NB4 (cell line): ENCODE measurements around the gene TXNL1.
A peak's percentile ranks its signal among the peaks of the same experiment; 100 is the strongest.

Experiments used
- DNase-seq: peaks from one replicate; pipeline ENCODE4 v3.0.0; 2010; ENCODE audit warnings: low read depth
- H3K4me3 ChIP-seq: one replicate; pipeline ENCODE4 v1.5.1; 2011; ENCODE audit warnings: mild to moderate bottlenecking, low read depth, low read length, moderate library complexity
- CTCF ChIP-seq: IDR thresholded peaks from one replicate; pipeline ENCODE4 v1.5.1; 2012; ENCODE audit warnings: low read depth, low read length
- MYC ChIP-seq: IDR thresholded peaks from 2 replicates; pipeline ENCODE4 v1.6.1; 2011; ENCODE audit warnings: low read depth, low read length
- POLR2A ChIP-seq: IDR thresholded peaks from 2 replicates; pipeline ENCODE4 v1.6.1; 2011; ENCODE audit warnings: mild to moderate bottlenecking; ENCODE audit not compliant: insufficient read length; ENCODE audit errors: extremely low read depth
- TF ChIP-seq, protein P1 (sequence below): IDR thresholded peaks from 2 replicates; pipeline ENCODE4 v1.6.1; 2011; ENCODE audit warnings: low read depth, low read length

TXNL1 gene

DNA sequence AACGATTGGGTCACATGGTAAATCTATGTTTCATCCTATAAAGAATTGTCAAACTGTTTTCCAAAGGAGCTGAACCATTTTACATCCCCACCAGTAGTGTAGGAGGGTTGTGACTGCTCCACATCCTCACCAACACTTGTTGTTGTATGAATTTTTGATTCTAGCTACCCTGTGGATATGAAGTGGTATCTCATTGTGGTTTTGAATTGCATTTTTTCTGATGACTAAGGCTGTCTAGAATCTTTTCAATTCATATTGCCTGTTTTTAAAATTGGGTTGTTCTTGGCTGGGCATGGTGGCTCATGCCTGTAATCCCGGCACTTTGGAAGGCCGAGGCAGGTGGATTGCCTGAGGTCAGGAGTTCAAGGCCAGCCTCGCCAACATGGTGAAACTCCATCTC, 44.5 kb downstream of the TXNL1 start:
- TF ChIP-seq POLR2A (no peak), CTCF (no peak), MYC (no peak)
- TF ChIP-seq, protein P1, sequence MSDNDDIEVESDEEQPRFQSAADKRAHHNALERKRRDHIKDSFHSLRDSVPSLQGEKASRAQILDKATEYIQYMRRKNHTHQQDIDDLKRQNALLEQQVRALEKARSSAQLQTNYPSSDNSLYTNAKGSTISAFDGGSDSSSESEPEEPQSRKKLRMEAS, result no peak
- no peak for DNase-seq
- no peak overlapping the region for H3K4me3 ChIP-seq

DNA sequence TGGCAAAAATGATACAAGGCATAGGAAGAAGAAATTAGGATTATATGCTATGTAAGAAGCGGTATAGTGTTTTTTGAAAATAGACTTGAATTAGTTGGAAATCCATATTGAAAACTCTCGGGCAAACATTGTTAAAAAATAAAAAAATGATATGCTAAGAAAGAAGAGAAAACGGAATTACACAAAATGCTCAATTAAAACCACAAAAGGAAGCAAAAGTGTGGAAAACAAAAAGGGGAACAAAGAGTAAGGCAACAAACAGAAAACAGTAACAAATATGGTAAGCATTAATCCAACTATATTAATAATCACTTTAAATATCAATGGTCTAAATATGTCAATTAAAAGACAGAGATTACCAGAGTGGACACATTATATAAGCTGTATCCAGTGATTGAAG, 58.4 kb downstream of the TXNL1 start:
- no peak overlapping the region for H3K4me3 ChIP-seq
- TF ChIP-seq, protein P1, result no peak
- TF ChIP-seq POLR2A (no peak), CTCF (no peak), MYC (no peak)

DNA sequence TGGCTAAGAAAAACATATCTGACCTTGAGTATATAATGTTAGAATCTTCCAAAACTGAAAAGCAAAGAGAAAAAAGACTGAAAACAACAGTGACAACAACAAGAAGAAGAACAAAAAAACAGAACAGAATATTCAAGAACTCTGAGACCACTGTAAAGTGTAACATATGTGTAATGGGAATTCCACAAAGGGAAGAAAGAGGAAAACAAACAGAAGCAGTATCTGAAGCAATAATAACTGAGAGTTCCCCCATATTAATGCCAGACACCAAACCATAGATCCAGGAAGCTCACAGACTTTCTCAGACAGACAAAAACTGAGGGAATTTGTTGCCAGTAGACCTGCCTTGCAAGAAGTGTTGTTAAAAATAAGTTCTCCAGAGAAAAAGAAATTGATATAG, 58.9 kb downstream of the TXNL1 start:
- no peak for TF ChIP-seq CTCF
- TF ChIP-seq, protein P1, result no peak
- TF ChIP-seq MYC, result no peak
- TF ChIP-seq POLR2A, result no peak
- no peak overlapping the region for H3K4me3 ChIP-seq
- DNase-seq, result no peak

More for the DNA sequence above, 58.4 kb downstream of the TXNL1 start:
- DNase-seq, result no peak

DNA sequence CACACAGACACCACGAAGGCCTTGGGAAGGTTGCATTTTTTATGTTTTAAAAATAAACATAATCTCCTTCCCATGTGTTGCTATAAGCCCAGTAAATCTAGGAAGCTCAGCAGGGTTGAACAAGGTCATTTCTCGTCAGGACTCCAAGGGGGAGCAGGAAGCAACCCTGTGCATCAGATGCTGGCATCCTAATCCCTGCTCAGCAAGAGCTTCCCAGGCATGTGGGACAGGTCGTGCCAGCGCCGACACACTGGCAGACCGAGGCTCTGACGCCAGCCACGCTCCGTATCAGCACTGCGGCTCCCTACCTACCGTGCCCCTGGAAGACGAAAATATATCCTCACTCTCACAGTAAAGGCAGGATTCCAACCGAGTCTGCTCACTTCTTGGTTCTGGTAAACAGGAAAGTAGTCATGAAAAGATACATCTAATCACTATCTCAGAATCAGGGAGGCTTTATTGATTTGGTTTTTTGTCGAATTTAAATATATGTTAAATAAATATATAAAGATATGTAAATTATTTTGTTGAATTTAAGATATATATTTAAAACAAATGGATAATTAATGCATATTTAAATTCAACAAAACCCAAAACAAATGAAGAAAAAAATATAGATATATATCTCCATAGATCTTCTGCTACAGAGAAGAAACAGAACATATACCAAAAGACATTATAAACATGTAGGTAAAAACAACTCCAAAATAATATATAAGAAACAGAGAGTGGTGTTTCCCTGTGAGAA, 61.4 kb downstream of the TXNL1 start:
- TF ChIP-seq MYC (no peak), CTCF (no peak), POLR2A (no peak)
- TF ChIP-seq, protein P1, result no peak
- DNase-seq, result no peak
- no peak overlapping the region for H3K4me3 ChIP-seq

- no peak overlapping the region for H3K4me3 ChIP-seq
- TF ChIP-seq MYC, result no peak
- TF ChIP-seq, protein P1, result no peak
- peak; percentile 40 for TF ChIP-seq CTCF
- no peak for TF ChIP-seq POLR2A
- DNase-seq, result peak; percentile 55
These were observed 62.4 kb downstream of the TXNL1 start for GRCh38 chr18:56575819-56576663.
